HL-60/S4 treated with phorbol 12-myristate 13-acetate at 8.2 ng/mL for 4 days and 3 days (cell line): Measurements from ENCODE around the gene ZNF610.

Source experiments
- in situ Hi-C: fragments of 300-500 bp; cut with MboI; formaldehyde crosslinking; loops from 2 replicates; pipeline ENCODE4 v1.15.0; 2022; ENCODE audit warnings: low sequenced_read_pairs

ZNF610 gene

DNA sequence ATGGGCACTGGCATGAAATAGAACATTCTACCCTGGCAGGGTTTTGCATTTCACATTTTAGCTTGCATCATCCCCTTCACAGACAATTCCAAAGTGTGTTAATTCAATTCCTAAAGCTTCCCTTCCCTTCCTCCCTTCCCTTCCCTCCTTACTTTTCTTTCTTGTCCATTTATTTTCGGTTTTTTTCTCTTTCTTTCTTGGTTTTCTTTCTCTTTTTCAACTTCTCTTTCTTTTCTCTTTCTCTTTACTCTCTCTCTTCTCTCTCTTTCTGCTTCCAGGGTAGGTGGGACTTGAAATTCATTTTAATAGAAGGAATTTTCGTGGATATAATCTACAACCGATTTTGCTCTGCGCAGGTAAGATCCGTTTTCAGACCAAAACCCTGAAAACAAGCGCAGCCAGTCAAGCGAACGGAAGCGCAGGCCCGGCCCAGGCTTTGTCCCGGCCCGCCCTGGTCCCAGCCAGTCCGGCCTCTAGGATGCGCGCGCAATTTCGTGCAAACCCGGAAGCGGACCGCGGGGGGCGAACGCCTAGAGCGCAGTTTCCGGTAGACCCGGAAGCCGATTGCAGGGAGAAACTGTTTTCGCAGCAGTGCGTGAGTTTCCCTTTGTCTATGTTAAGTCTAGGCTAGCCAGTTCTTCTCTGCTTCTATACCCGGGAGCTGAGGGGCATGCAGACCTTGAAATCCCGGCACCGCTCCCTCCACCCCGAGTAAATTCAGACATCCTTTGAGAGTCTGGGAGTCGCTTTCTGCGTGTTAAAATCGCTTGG lies 61.5 kb downstream of the ZNF610 start, which contains the start of gene ZNF528:
Gene ZNF528 (plus strand): TSS at position 540 of the 771 bp plus-strand sequence. CDS start 4,165 bp downstream, outside the sequence.
- in situ Hi-C loops = no loop called here

DNA sequence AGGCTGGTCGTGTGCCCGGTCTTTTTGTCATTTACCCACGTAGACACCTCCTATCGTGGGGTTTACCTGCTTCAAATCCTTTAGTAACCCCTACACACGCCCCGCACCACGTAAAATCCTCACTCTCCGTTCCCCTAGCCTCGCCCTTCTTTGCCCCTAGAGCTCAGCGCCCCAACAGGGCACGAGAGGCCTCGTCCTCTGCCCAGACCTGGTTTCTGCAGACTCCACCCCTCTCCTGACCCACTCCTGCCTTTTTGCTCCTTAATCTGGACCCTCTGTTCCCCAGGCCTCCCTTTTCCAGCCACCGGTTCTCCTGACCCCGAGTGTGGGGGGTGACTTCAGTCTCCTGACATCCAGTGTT lies 62.0 kb downstream of the ZNF610 start:
- in situ Hi-C loops = no loop called here

DNA sequence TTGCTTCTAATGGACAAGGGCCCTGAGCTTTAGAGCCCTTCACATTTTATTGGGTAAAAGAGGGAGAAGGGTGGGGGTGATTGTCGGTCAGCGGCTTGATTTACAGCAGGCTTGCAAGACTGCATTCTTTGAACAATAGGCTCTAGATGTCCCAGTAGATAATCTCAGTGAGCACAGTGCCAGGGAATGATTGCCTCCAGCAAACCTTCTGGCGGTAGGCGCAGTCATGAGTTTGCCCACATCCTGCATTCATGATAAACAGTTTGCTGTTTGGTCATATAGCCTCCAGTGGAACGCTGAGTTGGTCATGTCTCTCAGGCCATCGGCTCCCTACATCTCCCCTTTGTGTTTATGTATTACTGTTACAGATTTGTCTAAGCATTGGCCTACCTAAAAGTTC lies 74.2 kb downstream of the ZNF610 start:
- in situ Hi-C loops = no loop called here

DNA sequence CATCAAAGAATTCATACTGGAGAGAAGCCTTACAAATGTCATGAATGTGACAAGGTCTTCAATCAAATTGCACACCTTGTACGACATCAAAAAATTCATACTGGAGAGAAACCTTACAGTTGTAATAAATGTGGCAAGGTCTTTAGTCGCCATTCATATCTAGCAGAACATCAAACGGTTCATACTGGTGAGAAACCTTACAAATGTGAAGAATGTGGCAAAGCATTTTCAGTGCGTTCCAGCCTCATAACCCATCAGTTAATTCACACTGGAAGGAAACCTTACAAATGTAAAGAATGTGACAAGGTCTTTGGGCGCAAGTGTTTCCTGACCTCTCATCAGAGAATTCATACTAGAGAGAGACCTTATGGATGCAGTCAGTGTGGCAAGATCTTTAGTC lies 79.7 kb downstream of the ZNF610 start:
- in situ Hi-C loops = no loop called here
